NT2/D1 (cell line): ENCODE measurements around the gene ZNF829.

Source experiments
- SUZ12 ChIP-seq: IDR thresholded peaks from 2 replicates; pipeline ENCODE4 v1.6.1; 2011; ENCODE audit not compliant: insufficient read length, insufficient read depth; ENCODE audit errors: extremely low read depth
- YY1 ChIP-seq: IDR thresholded peaks from 2 replicates; pipeline ENCODE4 v1.6.1; 2011; ENCODE audit not compliant: insufficient read length, insufficient read depth
- ZNF274 ChIP-seq: IDR thresholded peaks from 2 replicates; pipeline ENCODE4 v1.6.1; 2011; ENCODE audit warnings: mild to moderate bottlenecking, low read depth, low read length

- TF ChIP-seq ZNF274 (no peak), SUZ12 (no peak), YY1 (no peak)
These were observed 47.2 kb upstream of the ZNF829 start for GRCh38 chr19:36963280-36963679.
